HUES64 (cell line): Measurements from ENCODE around the gene CALD1.
A peak's percentile ranks its signal among the peaks of the same experiment; 100 is the strongest.
"Not testable (repeated sequence)": the region's sequence is repeated elsewhere in the genome, so short reads cannot be mapped to it uniquely, and the experiment has no call there.

ENCODE experiments used
- H3K27ac ChIP-seq: 2 replicates; pipeline ENCODE4 v1.7.0; 2013; ENCODE audit warnings: low read depth, low read length, inconsistent platforms
- H3K27me3 ChIP-seq: 2 replicates; pipeline ENCODE4 v1.6.1; 2013; ENCODE audit warnings: mild to moderate bottlenecking, low read length; ENCODE audit not compliant: insufficient read depth
- H3K36me3 ChIP-seq: 2 replicates; pipeline ENCODE4 v1.6.1; 2013; ENCODE audit warnings: mild to moderate bottlenecking, low read length; ENCODE audit not compliant: insufficient read depth
- H3K4me1 ChIP-seq: 2 replicates; pipeline ENCODE4 v1.6.1; 2013; ENCODE audit warnings: mild to moderate bottlenecking, low read length, moderate library complexity; ENCODE audit not compliant: insufficient read depth
- H3K4me3 ChIP-seq: 2 replicates; pipeline ENCODE4 v1.5.1; 2013; ENCODE audit warnings: mild to moderate bottlenecking, low read length, moderate library complexity
- H3K9ac ChIP-seq: 2 replicates; pipeline ENCODE4 v1.6.1; 2013; ENCODE audit warnings: mild to moderate bottlenecking, low read depth, low read length
- H3K9me3 ChIP-seq: 2 replicates; pipeline ENCODE4 v1.6.1; 2013; ENCODE audit warnings: low read depth, low read length; ENCODE audit not compliant: insufficient read depth
- WGBS: fragments of 150-250, 120-280 bp; methylation state at CpG from one replicate; pipeline ENCODE4 v1.1.7; 2013; ENCODE audit warnings: missing lambda C conversion rate; 5-methylcytosine and 5-hydroxymethylcytosine counted together

CALD1 gene

DNA sequence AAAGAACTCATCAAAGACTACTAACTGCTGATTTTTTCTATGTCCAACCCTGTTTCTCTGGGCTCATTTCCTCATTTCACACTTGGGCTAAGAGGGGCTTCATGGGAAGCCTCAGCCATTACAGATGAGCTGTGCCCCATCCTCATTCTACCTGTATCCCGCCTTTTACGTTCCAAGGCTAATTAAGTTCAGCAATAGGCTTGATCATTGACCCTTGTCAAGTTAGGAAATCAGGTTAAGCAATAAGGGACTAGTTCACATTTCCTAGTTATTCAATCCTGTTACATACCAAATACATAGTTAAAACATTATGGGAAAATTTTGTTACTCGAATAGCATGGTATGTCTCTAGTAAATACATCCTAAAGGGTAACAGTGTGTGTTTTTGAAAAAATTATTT lies 177.6 kb downstream of the CALD1 start:
- 88% methylated on average over 3 of the region's 3 CpGs for WGBS
- Histone ChIP-seq H3K9ac (no peak overlapping the region), H3K4me3 (no peak overlapping the region), H3K4me1 (no peaks in the 10 kb centered on the region), H3K27ac (no peak overlapping the region), H3K36me3 (peaks cover 95% of the 10 kb centered on the region), H3K9me3 (no peaks in the 10 kb centered on the region), H3K27me3 (no peaks in the 10 kb centered on the region)

DNA sequence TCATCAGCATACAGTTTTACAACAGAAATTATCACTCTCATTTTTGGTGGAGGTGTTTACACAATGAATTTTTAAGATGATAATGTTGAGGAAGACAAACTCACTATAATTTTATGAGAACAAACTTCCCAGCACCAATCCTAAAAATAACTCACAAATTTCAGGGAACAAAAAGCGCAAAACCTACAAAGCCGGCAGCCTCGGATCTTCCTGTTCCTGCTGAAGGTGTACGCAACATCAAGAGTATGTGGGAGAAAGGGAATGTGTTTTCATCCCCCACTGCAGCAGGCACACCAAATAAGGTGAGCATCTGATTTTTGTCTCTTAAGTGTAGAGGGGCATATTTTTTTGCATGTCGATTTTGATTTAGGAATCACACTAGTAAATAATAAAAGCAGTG lies 180.4 kb downstream of the CALD1 start:
- Histone ChIP-seq H3K4me1 (no peaks in the 10 kb centered on the region), H3K4me3 (no peak overlapping the region), H3K27me3 (no peaks in the 10 kb centered on the region), H3K36me3 (peaks cover 95% of the 10 kb centered on the region), H3K27ac (no peak overlapping the region), H3K9ac (no peak overlapping the region), H3K9me3 (no peaks in the 10 kb centered on the region)
- WGBS: 96% methylated on average over 5 of the region's 5 CpGs

DNA sequence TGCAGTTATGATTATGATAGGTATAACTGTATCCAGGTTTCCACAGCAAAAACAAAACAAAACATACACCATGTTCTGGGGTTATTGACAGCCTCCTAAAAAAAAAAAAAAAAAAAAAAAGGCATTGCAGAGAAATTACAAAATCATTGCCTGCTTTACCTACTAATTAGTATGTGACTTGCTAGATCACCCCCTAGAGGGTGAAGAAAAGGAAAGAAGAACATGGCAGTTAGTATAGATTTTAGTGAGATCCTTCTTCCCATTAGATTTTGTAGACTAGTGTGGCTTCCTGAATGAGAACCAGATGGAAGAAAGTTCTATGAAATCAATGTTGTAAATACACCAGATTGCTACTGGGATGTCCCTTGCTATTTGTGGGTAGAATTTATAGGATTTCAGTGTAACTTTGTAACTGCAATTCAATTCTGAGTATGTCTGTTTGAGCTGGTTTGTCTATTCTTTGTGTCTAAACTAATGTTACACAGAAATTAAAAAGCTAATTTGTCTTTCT lies 182.9 kb downstream of the CALD1 start:
- no peak overlapping the region for H3K27ac ChIP-seq
- no peaks in the 10 kb centered on the region for H3K4me1 ChIP-seq
- no peak overlapping the region for H3K4me3 ChIP-seq
- H3K27me3 ChIP-seq: no peaks in the 10 kb centered on the region
- H3K36me3 ChIP-seq: peaks cover 95% of the 10 kb centered on the region
- no peaks in the 10 kb centered on the region for H3K9me3 ChIP-seq
- no peak overlapping the region for H3K9ac ChIP-seq

DNA sequence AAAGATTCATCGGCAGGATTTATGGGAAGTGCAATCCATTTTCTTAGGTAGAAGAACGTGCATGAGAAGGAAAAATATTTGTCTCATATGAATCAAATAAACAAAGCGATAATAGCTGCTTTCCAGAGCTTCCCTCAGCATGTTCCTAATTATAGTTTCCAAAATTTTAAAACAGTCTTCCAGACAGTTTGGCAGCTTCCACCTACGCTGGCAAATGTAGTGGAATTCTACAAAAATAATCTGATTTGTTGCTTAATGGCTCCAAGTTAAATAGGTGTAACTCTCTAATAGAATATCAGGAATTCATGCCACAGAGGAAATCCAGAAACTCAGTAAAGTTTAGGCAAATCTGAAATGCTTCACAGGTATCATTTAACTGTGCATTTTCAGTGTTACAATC lies 183.6 kb downstream of the CALD1 start:
- Histone ChIP-seq H3K27me3 (no peaks in the 10 kb centered on the region), H3K9ac (no peak overlapping the region), H3K4me3 (no peak overlapping the region), H3K9me3 (no peaks in the 10 kb centered on the region), H3K27ac (no peak overlapping the region), H3K4me1 (no peaks in the 10 kb centered on the region), H3K36me3 (peaks cover 91% of the 10 kb centered on the region)
- 90% methylated on average over 4 of the region's 4 CpGs for WGBS

DNA sequence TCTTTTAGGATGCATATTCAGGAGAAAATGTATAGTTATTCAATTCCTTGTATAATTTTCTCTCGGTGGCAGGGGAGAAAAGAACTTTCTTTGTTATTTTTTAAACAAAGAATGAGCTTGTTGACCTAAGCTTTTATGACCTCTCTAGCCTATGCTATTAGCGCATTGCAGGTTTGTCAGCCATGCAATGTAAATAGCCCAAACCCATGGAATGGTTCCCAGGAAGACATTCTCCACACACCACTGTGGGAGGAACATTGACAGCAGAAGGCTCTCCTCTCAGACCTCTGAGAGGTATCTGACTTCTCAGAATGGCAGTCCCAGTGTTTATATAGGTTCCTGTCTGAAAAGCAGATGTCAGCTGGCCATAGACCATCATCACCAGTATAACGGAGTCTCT lies 187.3 kb downstream of the CALD1 start:
- H3K27ac ChIP-seq: no peak overlapping the region
- WGBS: 98% methylated on average over 3 of the region's 3 CpGs
- peaks cover 69% of the 10 kb centered on the region for H3K36me3 ChIP-seq
- H3K9me3 ChIP-seq: no peaks in the 10 kb centered on the region
- no peaks in the 10 kb centered on the region for H3K27me3 ChIP-seq
- no peaks in the 10 kb centered on the region for H3K4me1 ChIP-seq
- no peak overlapping the region for H3K9ac ChIP-seq
- H3K4me3 ChIP-seq: no peak overlapping the region

DNA sequence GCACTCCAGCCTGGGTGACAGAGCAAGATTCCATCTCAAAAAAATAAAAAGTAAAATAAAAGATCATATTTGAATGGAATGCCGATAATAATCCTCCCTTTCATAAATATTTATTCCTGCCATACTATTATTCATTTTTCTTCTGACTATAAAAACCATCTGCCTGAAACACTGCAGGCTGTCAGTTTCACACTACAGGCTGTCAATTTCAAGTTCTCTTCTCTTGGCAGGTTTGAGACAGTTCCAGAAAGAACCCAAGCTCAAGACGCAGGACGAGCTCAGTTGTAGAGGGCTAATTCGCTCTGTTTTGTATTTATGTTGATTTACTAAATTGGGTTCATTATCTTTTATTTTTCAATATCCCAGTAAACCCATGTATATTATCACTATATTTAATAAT lies 188.7 kb downstream of the CALD1 start:
- Histone ChIP-seq H3K9ac (no peak overlapping the region), H3K4me3 (no peak overlapping the region), H3K36me3 (peaks cover 55% of the 10 kb centered on the region), H3K27me3 (no peaks in the 10 kb centered on the region), H3K4me1 (no peaks in the 10 kb centered on the region), H3K27ac (no peak overlapping the region), H3K9me3 (no peaks in the 10 kb centered on the region)
- whole genome bisulfite sequencing: 95% methylated on average over 2 of the region's 4 CpGs

DNA sequence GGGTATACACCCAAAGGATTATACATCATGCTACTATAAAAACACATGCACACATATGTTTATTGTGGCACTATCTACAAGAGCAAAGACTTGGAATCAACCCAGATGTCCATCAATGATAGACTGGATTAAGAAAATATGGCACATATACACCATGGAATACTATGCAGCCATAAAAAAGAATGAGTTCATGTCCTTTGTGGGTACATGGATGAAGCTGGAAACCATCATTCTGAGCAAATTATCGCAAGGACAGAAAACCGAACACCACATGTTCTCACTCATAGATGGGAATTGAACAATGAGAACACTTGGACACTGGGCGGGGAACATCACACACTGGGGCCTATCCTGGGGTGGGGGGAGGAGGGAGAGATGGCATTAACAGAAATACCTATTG lies 202.2 kb downstream of the CALD1 start:
- H3K36me3 ChIP-seq, H3K27ac ChIP-seq, H3K9ac ChIP-seq, H3K9me3 ChIP-seq, H3K27me3 ChIP-seq, H3K4me1 ChIP-seq, H3K4me3 ChIP-seq: not testable (repeated sequence)
- 93% methylated on average over 3 of the region's 3 CpGs for WGBS

DNA sequence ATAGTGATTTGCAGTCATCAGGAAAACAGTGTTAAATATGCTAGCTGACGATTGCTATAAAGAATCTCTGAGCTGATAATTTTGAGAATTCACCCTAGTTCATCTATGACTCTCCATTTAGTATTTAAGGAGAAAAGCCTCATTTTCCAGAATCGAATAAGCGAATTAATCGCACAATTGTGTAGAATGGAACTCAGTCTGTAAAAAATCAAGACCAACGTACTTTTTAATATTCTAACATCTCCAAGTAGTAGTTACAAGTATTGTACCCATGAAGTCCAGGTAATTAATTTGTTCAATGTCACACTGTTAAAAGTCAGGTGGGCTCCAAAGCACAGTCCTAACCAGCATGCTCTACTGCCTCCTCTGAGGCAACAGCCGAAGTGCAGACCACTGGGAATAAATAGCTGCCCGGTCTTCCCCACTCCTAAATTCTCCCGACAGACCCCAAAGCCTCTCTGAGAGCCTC lies 206.5 kb downstream of the CALD1 start:
- H3K36me3 ChIP-seq: peaks cover 17% of the 10 kb centered on the region
- H3K4me1 ChIP-seq: 0 out of 2 replicates have a peak, but pooled peaks cover 7% of the 10 kb centered on the region
- peak overlapping the region; percentile 89 for H3K9ac ChIP-seq
- no peak overlapping the region; the same call in 1 of the 2 replicates for H3K27ac ChIP-seq
- peak overlapping the region; percentile 84 for H3K4me3 ChIP-seq
- WGBS: 64% methylated on average over 7 of the region's 8 CpGs
- no peaks in the 10 kb centered on the region for H3K9me3 ChIP-seq
- peaks cover 2% of the 10 kb centered on the region; the same call in 1 of the 2 replicates for H3K27me3 ChIP-seq

DNA sequence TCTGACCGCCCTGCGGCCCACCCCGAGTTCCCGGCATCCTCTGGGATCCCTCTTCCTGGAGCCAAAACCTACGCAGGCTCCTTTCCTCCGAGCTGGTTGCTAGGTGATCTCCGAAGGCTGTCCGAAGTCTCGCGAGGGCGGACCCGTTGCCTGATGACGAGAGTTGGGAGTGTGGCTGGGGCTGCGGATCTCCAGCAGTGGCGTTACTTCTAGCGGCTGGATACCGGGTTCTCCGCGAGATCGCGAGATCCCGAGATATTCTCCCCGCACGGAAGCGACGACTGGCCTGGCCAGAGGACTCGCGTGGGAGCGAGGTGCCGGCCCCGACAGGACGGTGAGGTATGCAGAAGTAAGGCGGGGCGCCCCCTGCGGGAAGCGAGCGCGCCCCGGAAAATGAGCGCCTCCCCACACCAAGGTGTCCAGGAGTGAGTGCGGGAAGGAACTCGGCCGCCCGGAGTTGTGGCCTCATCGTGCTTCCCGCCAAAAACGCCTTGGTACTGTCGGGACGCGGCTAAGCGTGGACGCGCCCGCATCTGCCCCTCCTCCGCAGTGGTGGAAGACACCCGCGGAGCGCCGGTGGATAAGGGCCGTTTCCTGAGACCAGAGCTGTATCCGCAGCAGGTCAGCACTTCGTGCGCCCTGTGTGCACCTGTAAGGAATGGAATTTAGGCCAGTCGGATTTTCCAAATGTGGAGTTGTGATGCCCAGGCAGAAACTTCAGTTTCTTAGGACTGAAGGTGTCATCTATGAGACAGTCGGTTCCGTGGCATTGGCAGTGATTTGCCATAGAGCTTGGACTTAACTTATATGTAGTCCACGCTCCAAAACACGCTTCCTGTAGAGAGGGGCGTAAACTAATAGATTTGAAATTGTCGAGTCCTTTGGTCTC lies 207.2 kb downstream of the CALD1 start, which contains the start of gene AGBL3:
AGBL3 (plus strand) TSS at position 146 of the 889 bp plus-strand sequence. CDS start 1,426 bp downstream, outside the sequence.
- H3K4me3 ChIP-seq: peak within 1 kb of the TSS; percentile 84
- peaks cover 2% of the 10 kb centered on the region; the same call in 1 of the 2 replicates for H3K27me3 ChIP-seq
- 2% methylated on average over 70 of the region's 70 CpGs for WGBS

DNA sequence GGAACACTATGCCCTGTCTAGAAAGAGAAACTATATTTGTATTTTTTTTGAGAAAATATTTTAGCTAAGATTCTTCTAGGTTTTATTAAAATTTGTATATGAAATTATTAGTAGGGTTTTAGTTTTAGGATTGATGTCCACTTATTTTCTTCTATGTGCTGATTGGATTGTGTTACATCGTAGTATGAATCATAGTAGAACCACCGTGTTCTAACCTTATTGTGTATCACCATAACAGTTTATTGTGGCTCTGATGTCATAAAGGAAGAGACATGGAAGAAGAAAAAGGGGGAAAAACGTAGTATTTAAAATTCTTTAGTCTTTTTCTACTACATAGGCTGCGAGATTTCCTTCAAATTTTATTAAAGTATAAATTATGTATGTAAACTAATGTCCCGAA lies 208.7 kb downstream of the CALD1 start:
- WGBS: no CpG with 5 or more reads among the region's 5 CpGs
- Histone ChIP-seq H3K36me3 (peaks cover 18% of the 10 kb centered on the region), H3K9me3 (no peaks in the 10 kb centered on the region), H3K4me1 (peaks cover 12% of the 10 kb centered on the region; the same call in 1 of the 2 replicates), H3K4me3 (no peak overlapping the region), H3K9ac (no peak overlapping the region), H3K27ac (no peak overlapping the region), H3K27me3 (peaks cover 2% of the 10 kb centered on the region; the same call in 1 of the 2 replicates)

More for the DNA sequence above, 207.2 kb downstream of the CALD1 start, which contains the start of gene AGBL3:
- Histone ChIP-seq H3K27ac (peak within 1 kb of the TSS; percentile 82), H3K4me1 (0 out of 2 replicates have a peak, but pooled peaks cover 12% of the 10 kb centered on the region), H3K9me3 (no peaks in the 10 kb centered on the region), H3K36me3 (peaks cover 17% of the 10 kb centered on the region), H3K9ac (peak within 1 kb of the TSS; percentile 89)
